ENCODE measurements around the gene CFAP20DC. TPM values are rescaled to one million over a fixed set of nuclear protein-coding genes. Genes with fewer than 3 reads are reported as not detected.

The CFAP20DC gene
- 1.6 to 2.5 TPM (median 2.1 TPM) in 5 replicates for total RNA-seq (2022; extraction: Qiagen RNA extraction)

DNA sequence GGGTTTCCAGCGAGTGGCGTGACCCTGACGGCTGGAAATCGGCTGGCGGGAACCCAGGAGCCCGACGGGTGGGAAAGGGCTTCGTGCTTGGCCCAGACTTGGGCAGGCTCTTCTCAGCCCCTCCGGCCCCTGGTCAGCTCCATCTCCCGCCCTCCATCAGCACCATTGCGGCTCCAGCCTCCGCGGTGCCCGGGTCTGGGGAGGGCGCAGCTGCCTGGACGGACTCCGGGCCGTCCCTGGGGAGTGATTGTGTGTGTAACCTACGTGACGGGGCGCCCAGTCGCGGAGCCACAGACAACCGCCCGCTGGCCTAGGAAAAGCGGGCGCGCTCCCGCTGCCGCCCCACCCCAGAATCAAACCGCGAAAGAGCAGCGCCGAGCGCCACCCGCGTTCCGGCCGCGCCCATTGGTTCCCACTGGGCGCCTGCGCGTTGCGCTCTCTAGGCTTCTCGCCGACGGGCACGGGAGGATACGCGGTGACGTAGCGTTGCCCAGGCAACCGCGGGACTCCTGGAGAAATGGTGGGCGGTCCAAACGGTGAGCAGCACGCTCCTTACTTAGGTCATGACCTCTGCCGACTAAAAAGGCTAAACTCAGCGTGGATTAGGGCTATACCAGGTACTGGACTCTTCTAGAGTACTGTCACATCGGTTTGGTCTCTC lies at the start of gene CFAP20DC:
Gene CFAP20DC (minus strand): TSS at position 355 of the 661 bp plus-strand sequence. CDS start 394 bp downstream, outside the sequence.

